Cardiac fibroblast (primary cell): Measurements from ENCODE around the gene SNED1.

Experiments used
- DNase-seq, 2 donors: peaks; one replicate each; pipeline versions ENCODE4 v3.0.0 to v3.0.0-alpha.2; 2010; ENCODE audit warnings: low read depth in 2 of 2
- H3K4me3 ChIP-seq, 2 donors: replicated peaks in 1 of 2; 1 replicate in 1 of 2; 2 replicates in 1 of 2; pipeline ENCODE4 v1.5.1; 2011; ENCODE audit warnings: low read depth in 2 of 2, low read length in 2 of 2, mild to moderate bottlenecking in 2 of 2, moderate library complexity in 1 of 2
- TF ChIP-seq, protein P1 (sequence below): IDR thresholded peaks from one replicate; pipeline ENCODE4 v1.5.1; 2011; ENCODE audit warnings: low read depth, mild to moderate bottlenecking, low read length, inconsistent platforms

The SNED1 gene

GRCh38 chr2:241094172-241094571 is 95.8 kb downstream of the SNED1 start:
- no peak overlapping the region for H3K4me3 ChIP-seq
- TF ChIP-seq, protein P1, sequence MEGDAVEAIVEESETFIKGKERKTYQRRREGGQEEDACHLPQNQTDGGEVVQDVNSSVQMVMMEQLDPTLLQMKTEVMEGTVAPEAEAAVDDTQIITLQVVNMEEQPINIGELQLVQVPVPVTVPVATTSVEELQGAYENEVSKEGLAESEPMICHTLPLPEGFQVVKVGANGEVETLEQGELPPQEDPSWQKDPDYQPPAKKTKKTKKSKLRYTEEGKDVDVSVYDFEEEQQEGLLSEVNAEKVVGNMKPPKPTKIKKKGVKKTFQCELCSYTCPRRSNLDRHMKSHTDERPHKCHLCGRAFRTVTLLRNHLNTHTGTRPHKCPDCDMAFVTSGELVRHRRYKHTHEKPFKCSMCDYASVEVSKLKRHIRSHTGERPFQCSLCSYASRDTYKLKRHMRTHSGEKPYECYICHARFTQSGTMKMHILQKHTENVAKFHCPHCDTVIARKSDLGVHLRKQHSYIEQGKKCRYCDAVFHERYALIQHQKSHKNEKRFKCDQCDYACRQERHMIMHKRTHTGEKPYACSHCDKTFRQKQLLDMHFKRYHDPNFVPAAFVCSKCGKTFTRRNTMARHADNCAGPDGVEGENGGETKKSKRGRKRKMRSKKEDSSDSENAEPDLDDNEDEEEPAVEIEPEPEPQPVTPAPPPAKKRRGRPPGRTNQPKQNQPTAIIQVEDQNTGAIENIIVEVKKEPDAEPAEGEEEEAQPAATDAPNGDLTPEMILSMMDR, result no peak
- DNase-seq, result no peak

- no peak for DNase-seq
- H3K4me3 ChIP-seq, result no peak overlapping the region
- TF ChIP-seq, protein P1, result no peak
Observed at GRCh38 chr2:241094924-241095420, 96.6 kb downstream of the SNED1 start.

GRCh38 chr2:241095594-241096290 is 97.3 kb downstream of the SNED1 start:
- no peak for DNase-seq
- TF ChIP-seq, protein P1, result no peak
- H3K4me3 ChIP-seq, result no peak overlapping the region

DNA sequence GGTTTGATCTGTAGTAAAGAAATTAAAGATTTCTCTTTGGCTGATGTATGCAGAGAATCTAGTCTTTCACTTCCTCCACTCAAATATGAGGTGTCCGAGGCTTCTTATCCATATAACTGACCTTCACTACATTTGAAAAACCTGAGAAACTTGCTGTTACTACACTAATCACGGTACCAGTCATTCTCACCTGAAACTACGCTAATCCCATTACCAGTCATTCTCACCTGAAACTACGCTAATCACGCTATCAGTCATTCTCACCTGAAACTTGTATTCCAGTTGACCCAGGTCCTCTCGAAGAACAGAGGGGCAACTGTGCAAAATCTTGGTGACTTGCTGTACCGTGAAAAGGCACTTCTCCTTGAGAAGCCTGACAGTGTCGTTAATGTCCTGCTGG is 98.6 kb downstream of the SNED1 start:
- TF ChIP-seq, protein P1, result no peak
- no peak overlapping the region for H3K4me3 ChIP-seq
- DNase-seq, result no peak

DNA sequence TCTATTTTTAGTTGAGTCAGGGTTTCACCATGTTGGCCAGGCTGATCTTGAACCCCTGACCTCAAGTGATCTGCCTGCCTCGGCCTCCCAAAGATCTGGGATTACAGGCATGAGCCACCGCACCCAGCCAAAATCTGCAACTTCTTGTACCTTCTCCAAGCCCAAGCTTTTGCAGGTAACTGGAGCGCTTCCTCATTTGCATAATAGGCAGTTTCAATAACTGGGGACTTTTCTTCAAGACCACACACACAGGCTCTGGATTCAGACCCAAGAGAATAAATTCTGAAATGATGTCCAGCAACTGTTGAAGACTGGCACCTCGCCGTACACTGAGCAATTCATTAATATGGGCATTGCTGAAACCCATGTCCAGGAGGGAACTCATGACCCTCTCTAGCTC is 100.8 kb downstream of the SNED1 start:
- DNase-seq, result no peak

DNA sequence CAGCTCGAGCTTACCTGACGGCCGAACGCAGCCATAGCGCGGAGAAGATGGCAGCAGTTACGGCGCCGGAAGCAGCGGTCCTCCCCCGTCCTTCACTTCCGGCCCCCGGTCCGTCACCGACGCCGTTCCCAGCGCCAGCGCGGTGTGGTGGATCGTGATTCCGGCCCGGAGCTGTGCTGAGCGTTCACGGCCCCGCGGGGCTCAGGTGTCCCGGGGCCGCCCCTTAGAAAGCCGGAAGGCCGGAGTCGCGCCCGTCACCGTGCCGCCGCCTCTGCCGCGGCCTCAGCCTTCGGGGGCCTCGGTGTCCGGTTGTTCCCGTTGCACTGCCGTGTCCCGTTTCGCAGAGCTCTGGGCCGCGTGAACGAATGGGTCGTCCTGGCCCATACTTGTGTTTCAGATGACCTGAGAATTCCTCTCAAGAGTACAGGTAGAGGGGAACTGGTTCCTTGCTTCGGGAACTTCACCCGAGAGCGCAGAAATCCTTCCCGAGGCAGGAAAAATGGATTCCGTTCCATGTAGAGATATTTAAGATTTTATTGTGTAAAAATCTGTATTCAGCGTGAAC is 103.9 kb downstream of the SNED1 start, which contains the start of gene MTERF4:
Gene MTERF4, minus strand, starts transcription at position 49 of the 565 bp plus-strand sequence. Its CDS starts 14 bp downstream, at position 35.
- DNase-seq, result peak; percentile 81 to 82
- TF ChIP-seq, protein P1, result no peak
- peak within 1 kb of the TSS; percentile 78 to 90 for H3K4me3 ChIP-seq

More for the DNA sequence above, 100.8 kb downstream of the SNED1 start:
- TF ChIP-seq, protein P1, result no peak
- no peak overlapping the region for H3K4me3 ChIP-seq
